ENCODE results near the gene DCP1B. TPM values are rescaled to one million over a fixed set of nuclear protein-coding genes. Genes with fewer than 3 reads are reported as not detected.

DCP1B gene
- total and polyA plus RNA-seq, 2 of the 4 experiments (the other 2 are of a cell fraction), result 13.3 to 19.7 TPM

DNA sequence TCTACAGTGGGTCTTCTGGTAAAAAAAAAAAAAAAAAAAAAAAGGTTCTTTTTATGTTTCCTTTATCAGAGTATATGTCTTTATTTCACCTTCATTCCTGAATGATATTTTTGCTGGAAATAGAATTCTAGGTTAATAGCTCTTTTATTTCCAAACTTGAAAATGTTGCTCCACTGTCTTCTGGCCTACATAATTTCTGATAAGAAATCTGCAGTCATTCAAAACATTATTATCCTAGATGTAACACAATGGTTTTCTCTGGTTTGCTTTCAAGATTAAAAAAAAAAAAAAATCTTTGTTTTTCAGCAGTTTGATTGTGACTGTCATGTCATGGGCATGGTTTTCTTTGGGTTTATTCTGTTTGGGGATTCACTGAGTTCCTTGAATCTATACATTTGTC, 19.5 kb downstream of the DCP1B start:
- H3K4me1 ChIP-seq (ENCODE audit: control insufficient read depth, insufficient read depth, low read length), result no peaks in the 10 kb centered on the region
- no peak overlapping the region for H4K5ac ChIP-seq (ENCODE audit: low read depth, low read length)
- intact Hi-C loops (cut with micrococcal nuclease) (no loop called here), dilution Hi-C loops (cut with HindIII; ENCODE audit: low sequenced_read_pairs, unreplicated experiment) (no loop called here), in situ Hi-C loops (cut with MboI; ENCODE audit: low sequenced_read_pairs) (no loop called here)
- H3K27me3 ChIP-seq (ENCODE audit: control insufficient read depth, insufficient read depth, low read length), result no peaks in the 10 kb centered on the region
- H4K20me1 ChIP-seq (ENCODE audit: insufficient read depth, low read length), result no peaks in the 10 kb centered on the region
- no peak overlapping the region for H2BK5ac ChIP-seq (ENCODE audit: low read depth, low read length, poor library complexity, severe bottlenecking)
- H3K4ac ChIP-seq (ENCODE audit: low read depth, low read length), result no peak overlapping the region
- no peak for TF ChIP-seq RCOR1 (IDR thresholded peaks at IDR 0.05; ENCODE audit: insufficient replicate concordance, low read length)
- no peak for TF ChIP-seq RFX5 (IDR thresholded peaks at IDR 0.05; ENCODE audit: low read depth, low read length)
- TF ChIP-seq NFE2L2 (IDR thresholded peaks at IDR 0.05; ENCODE audit: low read depth, low read length), result no peak
- TF ChIP-seq POLR2A (IDR thresholded peaks at IDR 0.05; ENCODE audit: low read depth, low read length), result no peak
- TF ChIP-seq BHLHE40 (IDR thresholded peaks at IDR 0.05; ENCODE audit: low read depth, low read length), result no peak
- TF ChIP-seq, protein P1, sequence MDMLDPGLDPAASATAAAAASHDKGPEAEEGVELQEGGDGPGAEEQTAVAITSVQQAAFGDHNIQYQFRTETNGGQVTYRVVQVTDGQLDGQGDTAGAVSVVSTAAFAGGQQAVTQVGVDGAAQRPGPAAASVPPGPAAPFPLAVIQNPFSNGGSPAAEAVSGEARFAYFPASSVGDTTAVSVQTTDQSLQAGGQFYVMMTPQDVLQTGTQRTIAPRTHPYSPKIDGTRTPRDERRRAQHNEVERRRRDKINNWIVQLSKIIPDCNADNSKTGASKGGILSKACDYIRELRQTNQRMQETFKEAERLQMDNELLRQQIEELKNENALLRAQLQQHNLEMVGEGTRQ (IDR thresholded peaks at IDR 0.05; ENCODE audit: low read depth, low read length), result no peak
- no peak for TF ChIP-seq FOS (IDR thresholded peaks at IDR 0.05; ENCODE audit: low read depth, low read length)
- no peak for TF ChIP-seq ELK1 (IDR thresholded peaks at IDR 0.05; ENCODE audit: borderline replicate concordance, low read depth, low read length)
- TF ChIP-seq, protein P2, sequence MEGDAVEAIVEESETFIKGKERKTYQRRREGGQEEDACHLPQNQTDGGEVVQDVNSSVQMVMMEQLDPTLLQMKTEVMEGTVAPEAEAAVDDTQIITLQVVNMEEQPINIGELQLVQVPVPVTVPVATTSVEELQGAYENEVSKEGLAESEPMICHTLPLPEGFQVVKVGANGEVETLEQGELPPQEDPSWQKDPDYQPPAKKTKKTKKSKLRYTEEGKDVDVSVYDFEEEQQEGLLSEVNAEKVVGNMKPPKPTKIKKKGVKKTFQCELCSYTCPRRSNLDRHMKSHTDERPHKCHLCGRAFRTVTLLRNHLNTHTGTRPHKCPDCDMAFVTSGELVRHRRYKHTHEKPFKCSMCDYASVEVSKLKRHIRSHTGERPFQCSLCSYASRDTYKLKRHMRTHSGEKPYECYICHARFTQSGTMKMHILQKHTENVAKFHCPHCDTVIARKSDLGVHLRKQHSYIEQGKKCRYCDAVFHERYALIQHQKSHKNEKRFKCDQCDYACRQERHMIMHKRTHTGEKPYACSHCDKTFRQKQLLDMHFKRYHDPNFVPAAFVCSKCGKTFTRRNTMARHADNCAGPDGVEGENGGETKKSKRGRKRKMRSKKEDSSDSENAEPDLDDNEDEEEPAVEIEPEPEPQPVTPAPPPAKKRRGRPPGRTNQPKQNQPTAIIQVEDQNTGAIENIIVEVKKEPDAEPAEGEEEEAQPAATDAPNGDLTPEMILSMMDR (conservative IDR thresholded peaks at IDR 0.05; ENCODE audit: low read depth, low read length), result no peak
- TF ChIP-seq CHD1 (IDR thresholded peaks at IDR 0.05; ENCODE audit: low read depth, low read length), result no peak
- TF ChIP-seq MXI1 (IDR thresholded peaks at IDR 0.05; ENCODE audit: borderline replicate concordance, low read depth, low read length), result no peak
- no peak overlapping the region for H3K4me2 ChIP-seq (ENCODE audit: low read depth, low read length)
- ChIA-PET CTCF (no interaction called here), POLR2A (ENCODE audit: unreplicated experiment) (interaction anchor here (0.5 kb wide), 1 partner anchor 25 kb away, joined by 3 read pairs; no protein-coding TSS in a partner anchor)
- no peak overlapping the region for H3K27ac ChIP-seq (ENCODE audit: insufficient read depth, low read length)
- H3K56ac ChIP-seq (ENCODE audit: extremely low read depth, insufficient read depth, low read length), result no peak overlapping the region
- peaks cover 15% of the 10 kb centered on the region for H3K9me3 ChIP-seq (ENCODE audit: control insufficient read depth, insufficient read depth, low read length)
- no peak overlapping the region for H2BK15ac ChIP-seq (ENCODE audit: low read depth, low read length)
- peaks cover 12 to 20% of the 10 kb centered on the region in 2 experiments; a peak in 2 of 4 replicates for H3K79me1 ChIP-seq (ENCODE audit: low read depth in 1 of 2, low read length in 2 of 2)
- H2BK20ac ChIP-seq (ENCODE audit: low read depth, low read length), result no peak overlapping the region
- H3K36me3 ChIP-seq (ENCODE audit: control insufficient read depth, insufficient read depth, low read length), result peaks cover 20% of the 10 kb centered on the region
- H3K4me3 ChIP-seq (ENCODE audit: insufficient read depth, low read depth, low read length), result no peak overlapping the region
- DNase-seq, result no peak
- H3K18ac ChIP-seq (ENCODE audit: low read depth, low read length), result no peak overlapping the region
- no peak overlapping the region for H2AK5ac ChIP-seq (ENCODE audit: low read depth, low read length)
- H3K14ac ChIP-seq (replicated peaks; ENCODE audit: low read depth, low read length), result no peak overlapping the region
- H3K9me1 ChIP-seq (ENCODE audit: insufficient read depth, low read length), result no peaks in the 10 kb centered on the region
- BruUV-seq (replicated peaks), result no TSS peak
- H2BK120ac ChIP-seq (ENCODE audit: low read depth, low read length), result no peak overlapping the region
- no peak overlapping the region for H4K91ac ChIP-seq (ENCODE audit: insufficient read depth, low read depth, low read length)
- H4K8ac ChIP-seq (ENCODE audit: low read depth in 2 of 2, low read length in 2 of 2), result no peak overlapping the region
- no peak overlapping the region for H2AFZ ChIP-seq (replicated peaks; ENCODE audit: low read length, poor library complexity)
- H3K9ac ChIP-seq (ENCODE audit: low read depth, low read length), result no peak overlapping the region
- H3K23ac ChIP-seq (ENCODE audit: low read depth, low read length), result no peak overlapping the region
- no peak overlapping the region for H2AK9ac ChIP-seq (replicated peaks; ENCODE audit: low read depth, low read length, poor library complexity)
- no peak for ATAC-seq (ENCODE audit: low read depth)
